Measurements from ENCODE around the gene BCAR3.

BCAR3 gene

DNA sequence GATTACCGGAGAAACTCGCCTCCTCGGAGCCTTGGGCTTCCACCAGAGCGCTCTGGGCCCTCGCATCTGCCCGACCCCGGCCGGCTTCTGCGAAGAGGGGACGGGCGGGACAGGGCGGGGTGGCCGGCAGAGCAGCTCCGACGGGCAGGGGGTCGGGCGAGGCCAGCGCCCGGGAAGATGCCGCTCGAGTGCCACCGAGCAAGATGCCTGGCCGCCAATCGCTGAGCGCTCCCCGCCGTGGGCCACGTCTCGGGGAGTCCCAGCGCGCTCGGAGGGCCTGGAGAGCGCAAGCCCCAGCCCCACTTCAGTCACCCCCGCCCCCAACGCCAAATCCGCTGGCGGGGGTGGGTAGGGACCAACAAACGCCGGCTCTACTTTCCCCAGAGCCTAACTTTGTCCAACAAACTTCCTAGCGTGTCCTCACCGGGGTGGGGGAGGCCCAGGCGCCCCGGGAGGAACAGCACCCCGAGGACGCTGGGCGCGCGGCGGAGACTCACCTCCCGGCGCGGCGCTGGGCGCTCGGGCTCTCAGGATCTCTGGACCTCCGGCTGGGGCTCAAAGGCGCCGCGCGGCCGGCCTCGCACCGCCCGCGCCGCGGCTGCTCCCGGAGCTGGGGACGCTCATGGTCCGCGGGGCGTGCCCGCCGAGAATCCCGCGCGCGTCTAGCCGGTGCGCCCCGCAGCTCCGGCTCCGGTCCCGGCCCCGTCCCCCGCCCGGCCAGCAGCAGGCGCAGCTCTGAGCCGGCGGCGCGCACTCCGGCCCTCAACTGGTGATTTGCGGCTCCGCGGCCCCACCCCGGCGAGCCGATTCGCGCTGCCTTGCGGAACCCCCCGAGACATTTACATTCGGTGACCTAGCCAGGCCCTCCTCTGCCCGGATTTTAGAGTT, at the start of gene BCAR3:
TSS of gene BCAR3 (minus strand) at position 737 of the 888 bp plus-strand sequence. CDS start 6,907 bp downstream, outside the sequence.
- no peaks in the 10 kb centered on the region for H3F3A ChIP-seq (ENCODE audit: insufficient read depth)
- TF ChIP-seq, protein P1, sequence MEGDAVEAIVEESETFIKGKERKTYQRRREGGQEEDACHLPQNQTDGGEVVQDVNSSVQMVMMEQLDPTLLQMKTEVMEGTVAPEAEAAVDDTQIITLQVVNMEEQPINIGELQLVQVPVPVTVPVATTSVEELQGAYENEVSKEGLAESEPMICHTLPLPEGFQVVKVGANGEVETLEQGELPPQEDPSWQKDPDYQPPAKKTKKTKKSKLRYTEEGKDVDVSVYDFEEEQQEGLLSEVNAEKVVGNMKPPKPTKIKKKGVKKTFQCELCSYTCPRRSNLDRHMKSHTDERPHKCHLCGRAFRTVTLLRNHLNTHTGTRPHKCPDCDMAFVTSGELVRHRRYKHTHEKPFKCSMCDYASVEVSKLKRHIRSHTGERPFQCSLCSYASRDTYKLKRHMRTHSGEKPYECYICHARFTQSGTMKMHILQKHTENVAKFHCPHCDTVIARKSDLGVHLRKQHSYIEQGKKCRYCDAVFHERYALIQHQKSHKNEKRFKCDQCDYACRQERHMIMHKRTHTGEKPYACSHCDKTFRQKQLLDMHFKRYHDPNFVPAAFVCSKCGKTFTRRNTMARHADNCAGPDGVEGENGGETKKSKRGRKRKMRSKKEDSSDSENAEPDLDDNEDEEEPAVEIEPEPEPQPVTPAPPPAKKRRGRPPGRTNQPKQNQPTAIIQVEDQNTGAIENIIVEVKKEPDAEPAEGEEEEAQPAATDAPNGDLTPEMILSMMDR (IDR thresholded peaks at IDR 0.05; ENCODE audit: insufficient read depth, low read length, poor library complexity, severe bottlenecking): no peak
- 0 out of 2 replicates have a peak, but pooled peaks have one; percentile 13 for TF ChIP-seq EZH2phosphoT487 (conservative IDR thresholded peaks at IDR 0.05; ENCODE audit: low read length)
- no peak within 1 kb of the TSS for H3K9ac ChIP-seq (ENCODE audit: low read length)
- no peaks in the 10 kb centered on the region; the same call in 1 of the 2 replicates for H3K27me3 ChIP-seq (ENCODE audit: low read length)
- no peaks in the 10 kb centered on the region for H3K36me3 ChIP-seq (ENCODE audit: low read length)
- H3K9me3 ChIP-seq (ENCODE audit: insufficient read depth, low read length): no peaks in the 10 kb centered on the region
- no peak within 1 kb of the TSS for H2AFZ ChIP-seq (ENCODE audit: low read depth, low read length, severe bottlenecking)
- H3K27ac ChIP-seq (ENCODE audit: low read depth, low read length): no peak within 1 kb of the TSS
- peak within 1 kb of the TSS; percentile 29 for H3K4me3 ChIP-seq (ENCODE audit: insufficient read depth, low read length, poor library complexity, severe bottlenecking)
- no peaks in the 10 kb centered on the region for H3K9me2 ChIP-seq (replicated peaks; ENCODE audit: insufficient read depth, low read length)
- H3K4me2 ChIP-seq (ENCODE audit: low read depth, low read length, poor library complexity, severe bottlenecking): peak within 1 kb of the TSS; percentile 24
- no peaks in the 10 kb centered on the region for H4K20me1 ChIP-seq (ENCODE audit: low read depth, low read length)
- no peaks in the 10 kb centered on the region for H3K79me2 ChIP-seq (ENCODE audit: insufficient read depth, low read length)

DNA sequence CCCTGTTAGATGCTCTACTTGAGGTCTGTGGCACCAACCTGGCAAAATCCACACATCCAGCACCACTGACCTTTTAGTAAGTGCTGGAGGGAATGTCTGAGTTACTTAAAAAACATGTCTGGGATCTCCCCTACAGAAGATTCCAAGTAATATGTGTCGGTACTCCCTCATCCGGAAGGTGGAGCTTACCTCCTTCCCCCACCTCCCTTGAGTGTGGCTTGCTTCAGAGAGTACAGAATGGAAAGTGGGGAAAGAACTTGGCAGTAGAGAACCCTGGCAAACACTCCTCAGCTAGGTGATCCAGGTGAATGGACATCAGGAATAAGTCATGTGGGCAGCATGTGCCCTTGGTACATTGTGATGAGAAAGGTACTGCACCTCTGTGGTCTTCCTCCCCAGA, 49.0 kb upstream of the BCAR3 start:
- no peaks in the 10 kb centered on the region for H4K20me1 ChIP-seq (ENCODE audit: low read depth, low read length)
- no peak for TF ChIP-seq EZH2phosphoT487 (conservative IDR thresholded peaks at IDR 0.05; ENCODE audit: low read length)
- TF ChIP-seq, protein P1 (IDR thresholded peaks at IDR 0.05; ENCODE audit: insufficient read depth, low read length, poor library complexity, severe bottlenecking): no peak
- no peaks in the 10 kb centered on the region for H3K36me3 ChIP-seq (ENCODE audit: low read length)
- no peaks in the 10 kb centered on the region for H3K27me3 ChIP-seq (ENCODE audit: low read length)
- H3F3A ChIP-seq (ENCODE audit: insufficient read depth): no peaks in the 10 kb centered on the region
- H3K4me2 ChIP-seq (ENCODE audit: low read depth, low read length, poor library complexity, severe bottlenecking): no peak overlapping the region
- no peak overlapping the region for H3K4me3 ChIP-seq (ENCODE audit: insufficient read depth, low read length, poor library complexity, severe bottlenecking)
- H3K79me2 ChIP-seq (ENCODE audit: insufficient read depth, low read length): no peaks in the 10 kb centered on the region
- H2AFZ ChIP-seq (ENCODE audit: low read depth, low read length, severe bottlenecking): no peak overlapping the region
- H3K27ac ChIP-seq (ENCODE audit: low read depth, low read length): no peak overlapping the region
- no peaks in the 10 kb centered on the region for H3K9me3 ChIP-seq (ENCODE audit: insufficient read depth, low read length)
- H3K9ac ChIP-seq (ENCODE audit: low read length): no peak overlapping the region
- H3K9me2 ChIP-seq (replicated peaks; ENCODE audit: insufficient read depth, low read length): no peaks in the 10 kb centered on the region

DNA sequence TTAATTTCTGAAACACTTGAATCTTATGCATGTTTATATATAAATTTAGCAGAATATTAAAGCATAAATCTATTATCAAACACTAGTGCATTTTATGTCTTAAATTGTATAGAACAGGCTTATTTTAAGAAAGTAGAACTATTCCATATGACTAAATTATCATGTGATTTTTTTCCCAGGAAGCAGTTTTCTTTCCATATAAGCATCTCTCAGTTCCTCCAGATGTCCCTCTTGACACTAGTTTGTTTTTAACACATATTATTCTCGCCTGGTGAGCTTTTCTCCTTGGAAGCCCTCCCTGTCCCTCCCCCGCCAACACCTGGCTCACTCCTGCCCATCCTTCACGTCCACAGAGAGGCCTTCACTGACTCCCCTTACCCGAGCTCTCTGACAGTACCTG, 48.3 kb upstream of the BCAR3 start:
- Histone ChIP-seq H3K79me2 (ENCODE audit: insufficient read depth, low read length) (no peaks in the 10 kb centered on the region), H3F3A (ENCODE audit: insufficient read depth) (no peaks in the 10 kb centered on the region), H3K9me2 (replicated peaks; ENCODE audit: insufficient read depth, low read length) (no peaks in the 10 kb centered on the region), H3K27me3 (ENCODE audit: low read length) (no peaks in the 10 kb centered on the region), H3K27ac (ENCODE audit: low read depth, low read length) (no peak overlapping the region), H2AFZ (ENCODE audit: low read depth, low read length, severe bottlenecking) (no peak overlapping the region), H3K4me3 (ENCODE audit: insufficient read depth, low read length, poor library complexity, severe bottlenecking) (no peak overlapping the region), H3K9ac (ENCODE audit: low read length) (no peak overlapping the region), H3K4me2 (ENCODE audit: low read depth, low read length, poor library complexity, severe bottlenecking) (no peak overlapping the region), H3K9me3 (ENCODE audit: insufficient read depth, low read length) (no peaks in the 10 kb centered on the region), H3K36me3 (ENCODE audit: low read length) (no peaks in the 10 kb centered on the region), H4K20me1 (ENCODE audit: low read depth, low read length) (no peaks in the 10 kb centered on the region)
- no peak for TF ChIP-seq EZH2phosphoT487 (conservative IDR thresholded peaks at IDR 0.05; ENCODE audit: low read length)
- TF ChIP-seq, protein P1 (IDR thresholded peaks at IDR 0.05; ENCODE audit: insufficient read depth, low read length, poor library complexity, severe bottlenecking): no peak

Measured in SU-DHL-6 (cell line).